Measurements from ENCODE around the gene NKD2.
A peak's percentile ranks its signal among the peaks of the same experiment; 100 is the strongest.
"Not testable (repeated sequence)": the region's sequence is repeated elsewhere in the genome, so short reads cannot be mapped to it uniquely, and the experiment has no call there.

NKD2 gene

DNA sequence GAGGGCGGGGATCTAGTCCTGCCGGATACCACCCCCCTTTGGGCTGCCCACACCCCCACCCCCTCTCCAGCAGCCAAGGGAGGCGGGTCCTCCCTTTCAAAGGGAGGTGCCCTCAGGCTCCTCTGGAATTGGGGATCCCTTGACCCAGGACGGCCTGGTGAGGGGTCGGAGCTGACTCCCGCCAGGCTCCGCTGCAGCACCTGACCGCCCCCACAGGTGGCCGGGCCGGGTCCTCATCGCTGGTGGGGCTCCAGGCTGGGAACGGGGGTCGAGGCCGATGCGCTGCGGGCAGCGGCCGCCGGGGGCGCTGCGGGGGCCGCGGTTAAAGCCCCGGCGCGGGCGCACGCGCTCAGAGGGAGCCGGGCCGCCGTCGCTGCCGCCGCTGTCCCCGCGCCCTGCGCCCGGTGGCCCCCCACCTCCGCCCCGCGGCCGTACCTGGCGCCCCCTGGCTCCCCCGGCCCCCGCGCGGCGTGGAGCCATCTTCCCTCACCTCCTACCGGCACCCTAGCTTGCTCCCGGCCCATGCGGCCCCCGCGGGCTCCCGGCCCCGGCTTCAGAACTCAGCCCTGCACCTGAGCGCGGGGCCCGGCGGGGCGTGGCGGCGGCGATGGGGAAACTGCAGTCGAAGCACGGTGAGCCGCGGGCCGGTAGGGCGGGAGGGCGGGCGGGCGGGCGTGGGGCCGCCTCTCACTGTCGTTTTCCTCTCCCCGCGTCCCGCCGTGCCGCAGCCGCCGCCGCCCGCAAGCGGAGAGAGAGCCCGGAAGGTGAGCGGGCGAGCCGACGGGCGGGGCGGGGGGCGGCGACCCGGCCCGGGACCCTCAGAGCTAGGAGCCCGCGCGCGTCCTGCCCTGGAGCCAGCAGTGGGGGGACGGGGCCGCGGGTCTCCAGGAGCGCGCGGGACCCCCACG lies at the start of gene NKD2:
Gene NKD2 (plus strand): TSS at position 352 of the 908 bp plus-strand sequence. CDS start 256 bp downstream, at position 608.
- peak; percentile 15 for DNase-seq

- no peak for DNase-seq
Measured at GRCh38 chr5:959581-960531, 48.7 kb upstream of the NKD2 start.

DNA sequence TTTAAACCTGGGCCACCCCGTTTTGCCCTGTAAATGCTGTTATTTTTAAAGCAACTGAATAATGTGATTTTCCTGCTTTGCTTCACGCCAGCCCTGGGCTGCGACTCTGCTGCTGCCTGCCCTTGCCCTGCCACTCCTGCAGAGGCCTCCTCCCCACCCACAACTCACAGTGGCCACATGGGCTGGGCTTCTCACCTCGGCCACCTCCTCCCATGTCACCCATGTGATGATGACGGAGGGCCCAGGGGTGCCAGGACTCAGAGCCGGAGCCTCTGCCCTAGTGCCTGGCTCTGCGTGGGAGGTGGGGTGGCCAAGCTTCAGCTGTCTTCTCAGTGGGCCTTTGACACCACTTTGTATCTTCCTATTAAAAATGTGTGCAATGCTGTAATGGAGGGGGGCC lies 48.1 kb upstream of the NKD2 start:
- no peak for DNase-seq

DNA sequence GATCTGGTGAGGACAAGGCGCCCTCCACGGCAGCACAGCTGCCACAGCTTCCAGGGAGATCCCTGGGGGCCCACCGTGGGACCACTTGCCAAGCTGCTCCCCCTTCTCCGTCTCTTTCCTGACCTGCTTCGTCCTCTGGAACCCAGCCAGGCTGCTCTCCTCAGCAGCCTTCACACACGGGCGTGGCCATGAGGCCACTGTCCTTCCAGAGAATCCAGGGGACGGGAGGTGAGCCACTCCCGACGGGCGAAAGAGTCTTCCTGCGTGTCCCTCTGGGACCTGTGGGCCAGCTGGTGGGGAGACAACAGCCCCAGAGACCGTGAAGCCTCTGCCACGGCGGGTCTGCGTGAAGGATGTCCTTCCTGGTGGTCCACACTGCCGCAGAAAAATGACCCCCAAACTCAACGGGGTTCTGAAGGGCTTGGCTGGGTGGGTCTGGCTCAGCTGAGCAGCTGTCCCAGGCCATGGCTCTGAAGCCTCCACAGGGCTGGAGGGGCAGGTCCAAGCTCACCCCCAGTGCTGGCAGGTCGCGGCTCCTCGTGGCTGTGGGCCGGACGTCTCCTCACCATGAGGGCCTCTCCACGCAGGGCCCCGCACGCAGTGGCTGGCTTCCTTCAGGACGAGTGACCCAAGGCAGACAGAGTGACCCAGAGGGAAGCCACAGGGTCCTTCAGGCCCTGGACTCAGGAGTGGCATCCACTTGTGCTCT lies 47.4 kb upstream of the NKD2 start:
- no peak for DNase-seq

DNA sequence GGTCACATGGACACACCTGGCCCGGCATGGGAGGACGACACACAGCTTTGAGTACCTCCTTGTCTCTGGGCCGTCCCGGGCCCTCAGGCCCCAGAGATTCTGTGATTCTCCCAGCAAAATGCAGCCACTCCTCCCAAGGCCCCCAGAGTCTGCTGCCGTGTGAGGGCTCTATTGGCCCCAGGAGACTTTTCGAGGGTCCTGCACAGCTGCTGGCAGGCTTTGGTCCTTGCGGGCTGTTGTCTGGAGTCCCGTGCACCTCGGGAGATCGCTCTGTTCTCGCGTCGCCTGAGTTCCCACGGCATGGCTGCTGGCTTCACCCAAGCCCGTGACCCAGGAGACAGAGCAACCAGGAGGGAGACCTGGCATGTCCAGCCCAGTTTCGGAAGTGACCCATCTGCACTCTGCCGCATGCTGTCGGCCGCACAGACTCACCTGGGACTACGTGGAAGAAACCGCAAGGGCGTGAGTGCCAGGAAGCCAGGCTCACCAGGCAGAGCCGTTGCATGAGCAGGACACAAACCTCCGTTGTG lies 46.8 kb upstream of the NKD2 start:
- no peak for DNase-seq

DNA sequence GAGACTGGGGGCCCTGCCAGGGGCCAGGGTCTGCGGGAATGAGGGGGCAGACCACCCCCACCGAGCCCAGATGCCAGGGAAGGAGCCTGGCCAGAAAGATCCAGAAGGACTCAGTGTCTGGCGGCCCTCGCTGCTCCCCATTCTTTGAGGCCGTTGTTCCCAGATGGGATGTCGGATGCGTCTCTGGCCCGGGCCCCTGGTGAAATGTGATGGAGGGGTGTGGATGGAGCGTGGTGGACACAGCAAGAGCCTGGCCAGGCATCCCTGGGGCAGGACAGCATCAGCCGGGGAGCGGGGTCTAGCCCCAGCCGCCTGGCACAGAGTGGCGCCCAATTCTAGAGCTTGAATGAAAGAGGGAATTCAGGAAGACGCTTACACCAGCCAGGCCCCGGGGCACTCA lies 46.2 kb upstream of the NKD2 start:
- DNase-seq = no peak

DNA sequence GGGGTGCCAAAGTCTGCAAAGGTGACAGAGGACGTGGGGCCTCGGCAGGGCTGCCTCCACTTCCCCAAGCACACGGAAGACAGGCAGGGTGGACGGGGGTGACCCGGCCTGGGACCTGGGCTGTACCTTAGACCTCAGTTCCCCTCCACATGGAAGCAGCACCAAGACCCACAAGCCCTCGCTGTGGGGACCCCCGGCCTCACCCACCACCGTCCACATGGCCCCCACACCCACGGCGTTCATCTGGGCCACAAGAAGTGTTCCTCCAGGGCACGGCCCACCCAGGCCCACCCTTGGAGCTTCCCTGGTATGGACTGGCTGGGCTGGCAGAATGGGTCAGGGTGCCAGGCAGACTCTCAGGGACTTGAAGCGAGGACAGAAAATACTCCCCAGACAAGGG lies 45.8 kb upstream of the NKD2 start:
- no peak for DNase-seq

GRCh38 chr5:963310-963672 lies 45.3 kb upstream of the NKD2 start:
- no peak for DNase-seq

DNA sequence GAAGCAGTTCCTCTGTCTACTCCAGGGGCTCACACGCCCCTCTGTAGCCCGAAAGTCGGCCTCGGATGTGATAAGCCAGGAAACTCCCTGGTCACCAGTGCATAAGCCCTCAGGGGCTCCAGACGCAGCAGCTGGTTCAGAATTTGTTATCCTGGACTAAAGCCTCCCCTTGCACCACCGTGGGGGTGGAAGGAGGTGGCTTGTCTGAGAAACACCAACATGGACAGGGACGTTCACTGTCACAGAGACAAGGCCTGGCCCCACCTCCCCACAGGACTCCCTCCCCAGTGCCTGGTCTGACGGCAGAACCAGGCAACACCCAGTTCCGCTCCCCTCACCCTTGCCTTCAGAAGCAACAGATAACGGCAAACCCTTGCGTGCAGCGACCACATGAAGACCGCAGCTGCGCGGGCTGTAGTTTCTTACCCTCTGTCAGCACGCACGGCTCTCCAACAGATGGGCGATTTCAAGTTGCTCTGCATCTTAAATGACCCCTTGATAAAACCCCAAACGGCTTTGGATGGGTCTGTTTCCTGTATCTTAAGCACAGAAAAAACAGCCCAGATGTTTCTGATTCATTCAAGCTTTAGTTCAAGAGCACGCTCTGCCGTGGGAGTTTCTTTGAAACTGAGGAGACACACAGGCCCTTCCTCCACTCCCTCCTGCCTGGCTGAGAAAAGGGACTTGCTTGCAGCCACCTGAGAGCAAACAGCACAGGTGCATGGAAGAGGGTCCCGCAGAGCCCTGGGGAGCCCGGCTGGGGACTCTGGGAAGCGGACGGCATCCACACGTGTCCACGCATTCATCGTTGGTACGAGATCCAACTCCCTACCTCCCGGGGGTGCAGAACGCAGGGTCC lies 44.7 kb upstream of the NKD2 start:
- DNase-seq = no peak

DNA sequence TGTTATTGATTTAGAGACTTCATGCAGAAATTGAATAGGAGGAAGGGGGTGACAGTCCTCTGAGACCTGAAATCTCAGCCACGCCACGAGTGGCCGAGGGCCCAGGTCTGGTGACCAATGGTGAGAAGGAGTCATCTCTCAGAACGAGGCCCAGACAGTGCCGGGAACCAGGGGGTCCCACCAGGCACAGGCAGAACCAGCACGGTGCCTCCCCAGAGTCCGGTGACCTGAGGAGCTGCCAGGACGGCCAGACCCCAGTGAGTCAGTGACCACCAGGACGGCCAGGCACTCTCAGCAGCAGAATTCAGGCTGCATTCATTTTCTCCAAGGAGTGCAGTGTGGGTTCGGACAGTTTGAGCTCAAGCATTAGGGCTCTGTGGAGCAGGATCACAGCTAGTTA lies 43.8 kb upstream of the NKD2 start:
- DNase-seq = no peak

- no peak for DNase-seq
Measured at GRCh38 chr5:965604-966344, 42.8 kb upstream of the NKD2 start.

DNA sequence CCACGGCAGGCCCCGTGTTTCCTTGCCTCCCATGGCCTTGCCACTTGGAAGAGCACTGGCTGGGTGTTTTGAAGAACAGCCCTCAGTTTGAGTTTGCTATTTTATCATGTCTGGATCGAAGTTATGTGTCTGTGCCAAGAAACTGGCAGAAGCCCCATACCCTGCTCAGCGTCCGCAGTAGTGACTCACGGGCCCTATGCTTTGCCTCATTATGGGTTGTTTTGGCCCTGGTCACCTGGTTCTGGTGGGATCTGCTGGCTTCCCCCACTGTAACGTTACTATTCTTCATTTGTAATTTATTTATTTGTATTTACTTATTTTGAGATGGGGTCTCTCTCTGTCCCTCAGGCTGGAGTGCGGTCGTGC lies 42.3 kb upstream of the NKD2 start:
- no peak for DNase-seq

GRCh38 chr5:966941-967340 lies 41.7 kb upstream of the NKD2 start:
- no peak for DNase-seq

GRCh38 chr5:968881-969280 lies 39.7 kb upstream of the NKD2 start:
- no peak for DNase-seq

GRCh38 chr5:969408-969839 lies 39.2 kb upstream of the NKD2 start:
- DNase-seq = no peak

GRCh38 chr5:972575-972974 lies 36.0 kb upstream of the NKD2 start:
- not testable (repeated sequence) for DNase-seq

GRCh38 chr5:976849-977751 lies 31.5 kb upstream of the NKD2 start:
- no peak for DNase-seq

DNA sequence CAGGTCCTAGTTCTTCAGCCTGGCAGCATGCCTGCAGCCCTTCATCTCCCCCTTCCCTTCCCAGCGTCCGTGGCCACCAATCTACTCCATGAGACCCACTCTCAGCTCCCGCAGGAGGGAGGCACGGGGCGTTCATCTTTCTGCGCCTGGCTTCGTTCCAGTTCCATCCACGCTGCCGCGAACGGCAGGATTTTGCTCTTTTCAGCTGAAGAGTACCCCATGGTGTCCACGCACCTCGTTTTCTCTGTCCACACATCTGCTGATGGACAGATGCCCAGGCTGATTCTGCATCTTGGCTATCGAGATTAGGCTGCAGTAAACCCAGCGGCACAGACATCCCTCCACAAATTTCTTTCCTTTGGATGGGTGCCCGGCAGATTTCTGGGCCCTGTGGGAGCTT lies 30.5 kb upstream of the NKD2 start:
- no peak for DNase-seq

DNA sequence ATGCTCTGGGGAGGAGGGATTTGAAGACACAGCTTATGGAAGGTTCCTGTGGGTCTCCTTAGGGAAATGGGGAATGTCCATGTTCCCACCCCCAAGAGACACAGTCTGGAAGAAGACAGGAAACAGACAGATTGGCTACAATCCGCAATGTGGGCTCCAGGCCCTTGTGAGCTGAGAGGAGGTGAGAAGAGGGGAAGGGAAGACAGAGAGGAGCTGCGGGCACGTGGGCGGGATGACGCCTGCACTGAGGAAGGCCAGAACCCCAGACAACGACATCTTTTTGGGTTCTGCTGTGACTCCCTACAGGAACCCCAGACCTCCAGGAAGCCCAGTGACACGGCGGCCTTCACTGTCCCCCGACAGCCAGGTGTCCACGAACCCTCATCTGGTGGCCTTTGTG lies 29.9 kb upstream of the NKD2 start:
- no peak for DNase-seq
